ENCODE data around the gene CCND1.

- TF ChIP-seq POLR2A (IDR thresholded peaks at IDR 0.05; ENCODE audit: low read length) = no peak
- no peak for TF ChIP-seq GATA1 (IDR thresholded peaks at IDR 0.05; ENCODE audit: low read depth, low read length)
These were observed 5.8 kb downstream of the CCND1 start for GRCh38 chr11:69646493-69647389.

Data from erythroblast (primary cell).